HCT116 (cell line): ENCODE data around the gene SLC30A7. TPM values are rescaled to one million over a fixed set of nuclear protein-coding genes. Genes with fewer than 3 reads are reported as not detected.

Experiments
- ATAC-seq: fragments of 200-7000 bp; cut with Tn5 transposase; 2 replicates; pipeline ENCODE4 v1.9.1; 2020; ENCODE audit warnings: mild to moderate bottlenecking, moderate library complexity
- BruUV-seq: library from RNA; stranded (reverse); fragments of 400-500 nt; replicated peaks from 2 replicates; lab custom pipeline; 2021; lab: Mats Ljungman, UMichigan
- CTCF ChIA-PET: fragments of 300-600 bp; sonication (Branson Sonifier 250); formaldehyde crosslinking; loops from one replicate; lab custom pipeline; 2021; ENCODE audit warnings: antibody characterized with exemption; lab: Charles Lee
- POLR2A ChIA-PET: fragments of 300-600, 350-600 bp; sonication (Branson Sonifier 250); formaldehyde crosslinking; loops from one replicate; lab custom pipeline; 2021; ENCODE audit warnings: antibody characterized with exemption; lab: Charles Lee
- RAD21 ChIA-PET, 2 experiments: fragments of 300-600 bp; sonication (Branson Sonifier 250); formaldehyde crosslinking; loops; one replicate each; lab custom pipeline; 2023; ENCODE audit warnings: low total read pairs in 2 of 2; ENCODE audit not compliant: uncharacterized antibody in 2 of 2, unreplicated experiment in 2 of 2, low non-redundant PET in 1 of 2; lab: Charles Lee
- DNase-seq: peaks from one replicate; pipeline ENCODE4 v3.0.0-alpha.2; 2010; ENCODE audit warnings: low read depth, low spot score
- H2AFZ ChIP-seq: fragments of 200-600 bp; shearing (Covaris generic), sonication (generic); 2 replicates; pipeline ENCODE4 v1.6.1; 2017; ENCODE audit warnings: low read depth, mixed run types, mixed read lengths, antibody characterized with exemption, low read length; ENCODE audit not compliant: poor library complexity, severe bottlenecking
- H3K27ac ChIP-seq: 2 replicates; pipeline ENCODE4 v1.5.1; 2012; ENCODE audit warnings: low read depth, low read length
- H3K27me3 ChIP-seq: fragments of 200-600 bp; sonication (generic); 2 replicates; pipeline ENCODE4 v1.6.1; 2016; ENCODE audit warnings: mixed run types, low read length, mixed read lengths; ENCODE audit not compliant: insufficient read depth
- H3K36me3 ChIP-seq, 2 experiments: fragments of 200-500 bp in 1 of 2; fragments of 200-600 bp in 1 of 2; sonication (Bioruptor generic) in 1 of 2; sonication (generic) in 1 of 2; 2 replicates each; pipeline versions ENCODE4 v1.5.1 to v1.6.1; 2014 to 2016; ENCODE audit warnings: low read length in 2 of 2, inconsistent platforms in 1 of 2, mixed read lengths in 1 of 2, mixed run types in 1 of 2; ENCODE audit not compliant: insufficient read depth in 2 of 2, control insufficient read depth in 1 of 2
- H3K4me1 ChIP-seq, 2 experiments: fragments of 200-600 bp in 1 of 2; sonication (generic) in 1 of 2; 2 replicates each; pipeline versions ENCODE4 v1.5.1 to v1.6.1; 2012 to 2017; ENCODE audit warnings: low read length in 2 of 2, inconsistent platforms in 1 of 2, mild to moderate bottlenecking in 1 of 2, mixed read lengths in 1 of 2, mixed run types in 1 of 2, moderate library complexity in 1 of 2; ENCODE audit not compliant: insufficient read depth in 2 of 2, control insufficient read depth in 1 of 2
- H3K4me2 ChIP-seq: fragments of 200-600 bp; sonication (generic); 2 replicates; pipeline ENCODE4 v1.6.1; 2017; ENCODE audit warnings: mixed run types, low read length, mixed read lengths
- H3K4me3 ChIP-seq, 2 experiments: fragments of 200-600 bp in 1 of 2; sonication (generic) in 1 of 2; replicated peaks in 1 of 2; 2 replicates each; pipeline ENCODE4 v1.5.1; 2011 to 2016; ENCODE audit warnings: low read length in 2 of 2, control low read depth in 1 of 2, low read depth in 1 of 2, mild to moderate bottlenecking in 1 of 2, mixed read lengths in 1 of 2, mixed run types in 1 of 2
- H3K79me2 ChIP-seq: fragments of 200-600 bp; sonication (generic); 2 replicates; pipeline ENCODE4 v1.6.1; 2017; ENCODE audit warnings: mild to moderate bottlenecking, mixed run types, low read length, moderate library complexity, mixed read lengths; ENCODE audit not compliant: insufficient read depth
- H3K9ac ChIP-seq: fragments of 200-600 bp; sonication (generic); 2 replicates; pipeline ENCODE4 v1.6.1; 2016; ENCODE audit warnings: low read length, mixed read lengths
- H3K9me2 ChIP-seq: fragments of 200-600 bp; sonication (generic), shearing (Covaris generic); 2 replicates; pipeline ENCODE4 v1.6.1; 2017; ENCODE audit warnings: mixed run types, mild to moderate bottlenecking, moderate library complexity; ENCODE audit not compliant: insufficient read depth
- H3K9me3 ChIP-seq, 2 experiments: fragments of 200-500 bp in 1 of 2; fragments of 200-600 bp in 1 of 2; sonication (Bioruptor generic) in 1 of 2; sonication (generic) in 1 of 2; 2 replicates each; pipeline ENCODE4 v1.6.1; 2014 to 2017; ENCODE audit warnings: low read length in 2 of 2, mixed read lengths in 2 of 2, inconsistent platforms in 1 of 2, low read depth in 1 of 2, mild to moderate bottlenecking in 1 of 2, mixed run types in 1 of 2, moderate library complexity in 1 of 2; ENCODE audit not compliant: control insufficient read depth in 1 of 2, insufficient read depth in 1 of 2
- H4K20me1 ChIP-seq: fragments of 200-600 bp; sonication (generic), shearing (Covaris generic); 2 replicates; pipeline ENCODE4 v1.6.1; 2017; ENCODE audit warnings: mixed run types, mild to moderate bottlenecking, moderate library complexity; ENCODE audit not compliant: insufficient read depth
- ATF3 ChIP-seq: IDR thresholded peaks from 2 replicates; pipeline ENCODE4 v1.6.1; 2012
- CBX3 ChIP-seq: IDR thresholded peaks from 2 replicates; pipeline ENCODE4 v1.6.1; 2012; ENCODE audit warnings: low read depth
- CTCF ChIP-seq, 3 experiments: fragments of 200-600 bp in 1 of 3; sonication (generic) in 1 of 3; IDR thresholded peaks in 2 of 3; conservative IDR thresholded peaks in 1 of 3; 2 replicates each; pipeline ENCODE4 v1.5.1; 2012 to 2017; ENCODE audit warnings: low read depth in 2 of 3, low read length in 2 of 3, antibody characterized with exemption in 1 of 3, borderline replicate concordance in 1 of 3, control low read depth in 1 of 3, mild to moderate bottlenecking in 1 of 3, mixed read lengths in 1 of 3, mixed run types in 1 of 3, moderate library complexity in 1 of 3; ENCODE audit not compliant: insufficient read depth in 1 of 3
- EGR1 ChIP-seq: IDR thresholded peaks from 2 replicates; pipeline ENCODE4 v1.6.1; 2012; ENCODE audit warnings: low read depth
- EZH2 ChIP-seq: fragments of 200-600 bp; sonication (generic); IDR thresholded peaks from 2 replicates; pipeline ENCODE4 v1.6.1; 2017; ENCODE audit warnings: antibody characterized with exemption, mixed run types
- EZH2phosphoT487 ChIP-seq: fragments of 200-600 bp; IDR thresholded peaks from 2 replicates; pipeline ENCODE4 v1.6.1; 2018; ENCODE audit warnings: antibody characterized with exemption, borderline replicate concordance
- FOSL1 ChIP-seq: IDR thresholded peaks from 2 replicates; pipeline ENCODE4 v1.6.1; 2012; ENCODE audit warnings: low read depth
- JUND ChIP-seq: IDR thresholded peaks from 2 replicates; pipeline ENCODE4 v1.6.1; 2012
- MAX ChIP-seq: IDR thresholded peaks from 2 replicates; pipeline ENCODE4 v1.6.1; 2012
- POLR2A ChIP-seq: IDR thresholded peaks from 2 replicates; pipeline ENCODE4 v1.7.0; 2011; ENCODE audit warnings: borderline replicate concordance; ENCODE audit not compliant: insufficient read depth, insufficient read length; ENCODE audit errors: extremely low read depth
- POLR2AphosphoS5 ChIP-seq: IDR thresholded peaks from 2 replicates; pipeline ENCODE4 v1.6.1; 2011; ENCODE audit warnings: mild to moderate bottlenecking, low read depth, low read length, moderate library complexity
- RAD21 ChIP-seq: IDR thresholded peaks from 2 replicates; pipeline ENCODE4 v1.6.1; 2012; ENCODE audit warnings: low read depth, mild to moderate bottlenecking
- REST ChIP-seq: IDR thresholded peaks from 2 replicates; pipeline ENCODE4 v1.6.1; 2012; ENCODE audit warnings: low read depth
- SP1 ChIP-seq: IDR thresholded peaks from 2 replicates; pipeline ENCODE4 v1.6.1; 2012; ENCODE audit warnings: low read depth
- TCF7L2 ChIP-seq: IDR thresholded peaks from 2 replicates; pipeline ENCODE4 v1.7.0; 2011; ENCODE audit warnings: borderline replicate concordance, inconsistent platforms; ENCODE audit not compliant: insufficient read depth, insufficient read length; ENCODE audit errors: extremely low read depth
- YY1 ChIP-seq: IDR thresholded peaks from 2 replicates; pipeline ENCODE4 v1.6.1; 2011; ENCODE audit warnings: low read length, low read depth, moderate library complexity, mild to moderate bottlenecking; ENCODE audit not compliant: insufficient replicate concordance; ENCODE audit errors: extremely low read depth
- ZBTB33 ChIP-seq: IDR thresholded peaks from 2 replicates; pipeline ENCODE4 v1.6.1; 2011; ENCODE audit warnings: mild to moderate bottlenecking, low read length, moderate library complexity; ENCODE audit not compliant: insufficient replicate concordance; ENCODE audit errors: extremely low read depth
- ZFX ChIP-seq: fragments of 450-650 bp; IDR thresholded peaks from 2 replicates; pipeline ENCODE4 v1.6.1; 2017
- ZNF274 ChIP-seq: fragments of 200-500 bp; sonication (Bioruptor generic); IDR thresholded peaks from 2 replicates; pipeline ENCODE4 v1.6.1; 2014; ENCODE audit warnings: mild to moderate bottlenecking, low read depth, low read length, inconsistent platforms
- intact Hi-C: fragments of 100-400 bp; cut with micrococcal nuclease; formaldehyde crosslinking; loops from 2 replicates; pipeline ENCODE4 v1.10.0; 2022
- total RNA-seq: library from RNA; stranded (reverse); gene quantifications from one replicate; pipeline ENCODE4 v1.2.1, GENCODE V29; 2021; ENCODE audit not compliant: unreplicated experiment

Gene SLC30A7
- total RNA-seq, 1 experiment from 2014 or later: 23.3 TPM

- Histone ChIP-seq H3K9me3 (peaks cover 0 to 8% of the 10 kb centered on the region in 2 experiments; a peak in 1 of 4 replicates), H2AFZ (no peak overlapping the region), H3K9ac (no peak overlapping the region), H3K9me2 (no peaks in the 10 kb centered on the region), H3K36me3 (no peaks in the 10 kb centered on the region; a peak in 1 of 4 replicates), H3K4me3 (no peak overlapping the region)
- no TSS peak for BruUV-seq
- CTCF ChIA-PET: no interaction called here
- RAD21 ChIA-PET: no interaction called here
- ATAC-seq: no peak
- no peak for TF ChIP-seq REST
- no peak for TF ChIP-seq YY1
- no peak for TF ChIP-seq SP1
- no peak for TF ChIP-seq JUND
- no peak for TF ChIP-seq CBX3
- TF ChIP-seq EZH2: no peak
- no peak for TF ChIP-seq ATF3
- TF ChIP-seq ZFX: no peak
- TF ChIP-seq TCF7L2: no peak
- no peak for TF ChIP-seq CTCF (IDR thresholded peaks at IDR 0.05 in 2 of 3, conservative IDR thresholded peaks at IDR 0.05 in 1 of 3; ENCODE audit: borderline replicate concordance in 1 of 3, insufficient read depth in 1 of 3, low read depth in 2 of 3, low read length in 2 of 3)
- no peak for TF ChIP-seq ZBTB33
- TF ChIP-seq ZNF274: no peak
- no peak for TF ChIP-seq EZH2phosphoT487
- no peak for TF ChIP-seq POLR2A
- TF ChIP-seq MAX: no peak
- no peak for TF ChIP-seq POLR2AphosphoS5
- TF ChIP-seq EGR1: no peak
- no peak for TF ChIP-seq FOSL1
- no peak for TF ChIP-seq RAD21
- TF ChIP-seq, all 23 proteins: peak for 0
- Histone ChIP-seq H3K27ac (no peak overlapping the region), H3K4me2 (no peak overlapping the region), H3K79me2 (peaks cover 28% of the 10 kb centered on the region), H3K27me3 (no peaks in the 10 kb centered on the region), H3K4me1 (peaks cover 4 to 5% of the 10 kb centered on the region in 2 experiments), H4K20me1 (no peaks in the 10 kb centered on the region)
- POLR2A ChIA-PET: no interaction called here
- intact Hi-C loops: no loop called here
- DNase-seq: no peak
Observed at GRCh38 chr1:100891380-100891779, 4.5 kb upstream of the SLC30A7 start.
